ENCODE data around the gene AGRN. TPM values are rescaled to one million over a fixed set of nuclear protein-coding genes. Genes with fewer than 3 reads are reported as not detected.
"Not testable (repeated sequence)": the region's sequence is repeated elsewhere in the genome, so short reads cannot be mapped to it uniquely, and the experiment has no call there.

The AGRN gene
- total RNA-seq, 1 donor from 2014 or later = 34.1 TPM

DNA sequence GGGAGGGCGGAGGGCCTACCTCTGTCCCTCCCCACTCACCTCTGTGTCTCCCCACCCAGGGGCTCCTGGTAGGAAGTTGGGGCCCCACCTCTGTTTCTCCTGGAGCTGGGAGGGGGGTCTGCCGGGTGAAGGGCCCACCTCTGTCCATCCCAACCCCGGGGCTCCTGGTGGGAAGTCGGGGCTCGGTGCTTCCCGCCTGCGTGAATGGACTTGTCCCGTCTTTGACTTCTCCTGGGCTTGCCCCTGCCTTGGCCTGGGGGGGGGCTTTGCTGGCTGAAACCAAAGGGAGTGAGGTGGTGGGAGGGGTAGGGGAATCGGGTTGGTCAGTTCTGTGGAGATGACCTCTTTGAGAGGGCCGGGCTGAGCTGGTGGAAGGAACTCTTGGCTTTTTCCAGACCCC lies 5.8 kb downstream of the AGRN start:
- no peaks in the 10 kb centered on the region for H3K27me3 ChIP-seq
- Mint-ChIP-seq H3K27ac (no peak overlapping the region), H3K4me3 (no peak overlapping the region), H3K36me3 (peaks cover 1% of the 10 kb centered on the region), H3K9me3 (no peaks in the 10 kb centered on the region), H3K4me1 (peaks cover 21% of the 10 kb centered on the region), H3K27me3 (ENCODE audit: insufficient read depth, low read depth) (peaks cover 7% of the 10 kb centered on the region)
- peaks cover 34% of the 10 kb centered on the region for H3K4me1 ChIP-seq
- DNase-seq (ENCODE audit: low spot score) = no peak
- H3K4me3 ChIP-seq = no peak overlapping the region
- TF ChIP-seq EZH2phosphoT487 (IDR thresholded peaks at IDR 0.05) = no peak
- TF ChIP-seq EZH2 (IDR thresholded peaks at IDR 0.05) = no peak
- TF ChIP-seq, protein P1, sequence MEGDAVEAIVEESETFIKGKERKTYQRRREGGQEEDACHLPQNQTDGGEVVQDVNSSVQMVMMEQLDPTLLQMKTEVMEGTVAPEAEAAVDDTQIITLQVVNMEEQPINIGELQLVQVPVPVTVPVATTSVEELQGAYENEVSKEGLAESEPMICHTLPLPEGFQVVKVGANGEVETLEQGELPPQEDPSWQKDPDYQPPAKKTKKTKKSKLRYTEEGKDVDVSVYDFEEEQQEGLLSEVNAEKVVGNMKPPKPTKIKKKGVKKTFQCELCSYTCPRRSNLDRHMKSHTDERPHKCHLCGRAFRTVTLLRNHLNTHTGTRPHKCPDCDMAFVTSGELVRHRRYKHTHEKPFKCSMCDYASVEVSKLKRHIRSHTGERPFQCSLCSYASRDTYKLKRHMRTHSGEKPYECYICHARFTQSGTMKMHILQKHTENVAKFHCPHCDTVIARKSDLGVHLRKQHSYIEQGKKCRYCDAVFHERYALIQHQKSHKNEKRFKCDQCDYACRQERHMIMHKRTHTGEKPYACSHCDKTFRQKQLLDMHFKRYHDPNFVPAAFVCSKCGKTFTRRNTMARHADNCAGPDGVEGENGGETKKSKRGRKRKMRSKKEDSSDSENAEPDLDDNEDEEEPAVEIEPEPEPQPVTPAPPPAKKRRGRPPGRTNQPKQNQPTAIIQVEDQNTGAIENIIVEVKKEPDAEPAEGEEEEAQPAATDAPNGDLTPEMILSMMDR (IDR thresholded peaks at IDR 0.05) = no peak
- no peak overlapping the region for H3K27ac ChIP-seq
- peaks cover 33% of the 10 kb centered on the region for H3K79me2 ChIP-seq (ENCODE audit: low read depth)
- H3K9me3 ChIP-seq (ENCODE audit: low read depth) = no peaks in the 10 kb centered on the region
- peaks cover 7% of the 10 kb centered on the region for H3F3A ChIP-seq (ENCODE audit: low read depth)
- peaks cover 67% of the 10 kb centered on the region for H4K20me1 ChIP-seq (ENCODE audit: low read depth)
- H3K36me3 ChIP-seq = no peaks in the 10 kb centered on the region
- no peak overlapping the region for H3K9ac ChIP-seq
- H3K4me2 ChIP-seq = no peak overlapping the region
- no peak overlapping the region for H2AFZ ChIP-seq (replicated peaks)

DNA sequence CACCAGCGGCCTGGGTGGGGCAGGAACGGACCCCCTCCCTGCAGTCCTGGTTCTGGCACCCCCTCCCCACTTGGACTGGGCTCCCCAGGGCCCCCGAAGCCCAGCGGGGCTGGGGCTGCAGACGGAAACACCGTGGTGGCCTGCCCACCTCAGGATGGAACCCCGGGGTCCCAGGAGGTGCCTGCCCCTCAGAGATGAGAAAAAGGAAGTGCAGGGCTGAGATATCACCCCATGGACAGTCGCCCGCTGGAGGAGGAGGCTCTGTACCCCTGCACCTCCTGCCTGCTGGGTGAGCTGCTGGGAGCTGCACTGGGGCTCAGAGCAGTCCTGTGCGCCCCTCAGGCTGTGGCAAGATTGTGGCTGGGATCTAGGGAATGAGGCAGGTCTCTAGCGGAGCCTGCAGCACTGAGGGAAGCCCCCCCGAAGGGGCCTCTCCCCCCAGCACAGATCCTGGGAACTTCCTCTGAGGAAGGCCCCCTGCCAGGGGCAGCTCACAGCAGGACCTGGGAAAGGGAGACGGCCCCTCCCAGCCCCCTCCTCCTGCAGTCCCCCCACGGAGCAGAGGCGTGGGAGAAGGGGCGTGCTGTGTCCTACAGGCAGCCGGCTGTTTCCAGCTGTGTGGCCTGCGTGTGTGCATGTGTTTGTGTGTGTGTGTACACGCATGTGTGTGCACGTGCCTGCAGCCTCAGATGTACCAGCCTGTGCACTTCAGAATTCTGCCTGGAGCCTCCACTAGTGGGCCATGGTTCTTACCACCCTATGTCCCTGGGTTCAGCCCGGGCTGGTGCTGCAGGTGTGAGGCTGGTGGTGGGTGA lies 6.9 kb downstream of the AGRN start:
- Histone ChIP-seq H2AFZ (replicated peaks) (no peak overlapping the region), H3K4me2 (no peak overlapping the region), H3K36me3 (no peaks in the 10 kb centered on the region), H4K20me1 (ENCODE audit: low read depth) (peaks cover 67% of the 10 kb centered on the region), H3K9me3 (ENCODE audit: low read depth) (no peaks in the 10 kb centered on the region), H3K9ac (no peak overlapping the region), H3K27ac (no peak overlapping the region), H3F3A (ENCODE audit: low read depth) (peaks cover 15% of the 10 kb centered on the region), H3K79me2 (ENCODE audit: low read depth) (peaks cover 22% of the 10 kb centered on the region), H3K4me1 (peaks cover 34% of the 10 kb centered on the region), H3K4me3 (no peak overlapping the region), H3K27me3 (no peaks in the 10 kb centered on the region)
- no peak overlapping the region for H3K4me3 Mint-ChIP-seq
- no peaks in the 10 kb centered on the region for H3K9me3 Mint-ChIP-seq
- peaks cover 6% of the 10 kb centered on the region for H3K27me3 Mint-ChIP-seq (ENCODE audit: insufficient read depth, low read depth)
- no peak for DNase-seq (ENCODE audit: low spot score)
- H3K36me3 Mint-ChIP-seq = peaks cover 1% of the 10 kb centered on the region
- H3K4me1 Mint-ChIP-seq = peaks cover 23% of the 10 kb centered on the region
- H3K27ac Mint-ChIP-seq = no peak overlapping the region
- TF ChIP-seq EZH2 (IDR thresholded peaks at IDR 0.05) (no peak), EZH2phosphoT487 (IDR thresholded peaks at IDR 0.05) (no peak)
- TF ChIP-seq, protein P1 (IDR thresholded peaks at IDR 0.05) = no peak

DNA sequence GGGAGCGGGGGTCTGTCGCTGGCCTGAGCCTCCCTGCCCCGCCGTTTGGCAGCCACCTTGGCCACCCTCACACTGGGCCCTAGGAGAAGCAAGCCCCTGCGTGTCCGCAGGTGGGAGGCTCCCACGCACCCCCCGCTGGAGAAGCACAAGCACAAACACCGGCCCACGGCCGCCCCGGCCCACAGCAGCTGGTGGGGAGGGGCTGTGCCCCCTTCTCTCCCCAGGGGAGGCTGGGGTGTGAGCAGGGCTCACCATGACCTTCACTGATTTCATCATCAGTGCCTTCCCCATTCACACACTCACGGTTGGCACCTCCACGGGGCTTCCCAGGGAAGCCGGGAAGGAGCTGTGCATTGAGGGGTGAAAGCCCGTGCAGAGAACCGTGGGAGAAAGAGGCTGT lies 7.9 kb downstream of the AGRN start:
- no peak overlapping the region for H3K4me3 Mint-ChIP-seq
- TF ChIP-seq, protein P1 (IDR thresholded peaks at IDR 0.05) = no peak
- TF ChIP-seq EZH2 (IDR thresholded peaks at IDR 0.05) (no peak), EZH2phosphoT487 (IDR thresholded peaks at IDR 0.05) (no peak)
- peaks cover 1% of the 10 kb centered on the region for H3K36me3 Mint-ChIP-seq
- Histone ChIP-seq H3K4me3 (no peak overlapping the region), H3K9ac (no peak overlapping the region), H2AFZ (replicated peaks) (no peak overlapping the region), H3F3A (ENCODE audit: low read depth) (peaks cover 19% of the 10 kb centered on the region), H3K4me1 (peaks cover 31% of the 10 kb centered on the region), H3K79me2 (ENCODE audit: low read depth) (peaks cover 13% of the 10 kb centered on the region), H3K36me3 (no peaks in the 10 kb centered on the region), H4K20me1 (ENCODE audit: low read depth) (peaks cover 67% of the 10 kb centered on the region), H3K27me3 (no peaks in the 10 kb centered on the region), H3K9me3 (ENCODE audit: low read depth) (no peaks in the 10 kb centered on the region), H3K27ac (no peak overlapping the region), H3K4me2 (no peak overlapping the region)
- H3K27me3 Mint-ChIP-seq (ENCODE audit: insufficient read depth, low read depth) = peaks cover 9% of the 10 kb centered on the region
- peaks cover 23% of the 10 kb centered on the region for H3K4me1 Mint-ChIP-seq
- no peak for DNase-seq (ENCODE audit: low spot score)
- no peak overlapping the region for H3K27ac Mint-ChIP-seq
- peaks cover 2% of the 10 kb centered on the region for H3K9me3 Mint-ChIP-seq

DNA sequence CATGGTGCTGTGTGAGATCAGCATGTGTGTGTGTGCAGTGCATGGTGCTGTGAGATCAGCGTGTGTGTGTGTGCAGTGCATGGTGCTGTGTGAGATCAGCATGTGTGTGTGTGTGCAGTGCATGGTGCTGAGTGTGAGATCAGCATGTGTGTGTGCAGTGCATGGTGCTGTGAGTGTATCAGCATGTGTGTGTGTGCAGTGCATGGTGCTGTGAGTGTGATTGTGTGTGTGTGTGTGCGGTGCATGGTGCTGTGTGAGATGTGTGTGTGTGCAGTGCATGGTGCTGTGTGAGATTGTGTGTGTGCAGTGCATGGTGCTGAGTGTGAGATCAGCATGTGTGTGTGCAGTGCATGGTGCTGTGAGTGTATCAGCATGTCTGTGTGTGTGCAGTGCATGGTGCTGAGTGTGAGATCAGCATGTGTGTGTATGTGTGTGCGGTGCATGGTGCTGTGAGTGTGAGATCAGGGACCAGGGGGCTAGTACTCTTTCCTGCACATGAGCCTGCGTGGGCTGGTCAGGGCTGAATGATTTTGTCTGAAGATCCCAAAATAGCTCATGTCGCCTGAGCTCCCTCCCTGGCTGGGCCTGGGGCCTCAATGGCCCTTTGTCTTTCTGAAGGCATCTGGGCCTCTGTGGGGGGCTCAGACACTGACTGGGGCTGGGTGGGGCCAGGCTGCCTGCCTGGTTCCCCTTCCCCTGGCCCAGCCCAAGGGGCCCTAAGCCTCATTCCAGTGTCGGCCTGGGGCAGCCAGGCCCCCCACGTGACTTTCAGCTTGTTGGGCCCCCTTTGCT lies 11.1 kb downstream of the AGRN start:
- H3K4me1 Mint-ChIP-seq = peaks cover 14% of the 10 kb centered on the region
- not testable (repeated sequence) for H3K36me3 ChIP-seq; H3K9ac ChIP-seq; H3K4me3 Mint-ChIP-seq; H2AFZ ChIP-seq (replicated peaks); H3K27ac ChIP-seq; H3K9me3 Mint-ChIP-seq; H3K79me2 ChIP-seq (ENCODE audit: low read depth); H3K27me3 Mint-ChIP-seq (ENCODE audit: insufficient read depth, low read depth); H3K4me3 ChIP-seq; H3K27ac Mint-ChIP-seq; H3K36me3 Mint-ChIP-seq; H3K9me3 ChIP-seq (ENCODE audit: low read depth)
- peak; percentile 74 for DNase-seq (ENCODE audit: low spot score)
- Histone ChIP-seq H4K20me1 (ENCODE audit: low read depth) (peaks cover 60% of the 10 kb centered on the region), H3K27me3 (peaks cover 14% of the 10 kb centered on the region), H3F3A (ENCODE audit: low read depth) (peaks cover 25% of the 10 kb centered on the region), H3K4me2 (peak overlapping the region; percentile 67), H3K4me1 (peaks cover 20% of the 10 kb centered on the region)
